Adrenal gland (tissue), 5 donors: Measurements from ENCODE around the gene ABI3BP.

ENCODE experiments used
- POLR2A ChIP-seq, 2 donors: fragments of 450-650 bp; IDR thresholded peaks; one replicate each; pipeline ENCODE4 v1.6.1; 2017; ENCODE audit warnings: antibody characterized with exemption in 2 of 2, mild to moderate bottlenecking in 2 of 2, moderate library complexity in 1 of 2
- TF ChIP-seq, protein P1 (sequence below), 6 experiments: fragments of 450-650 bp in 4 of 6; fragments of 200-600 bp in 2 of 6; sonication (generic) in 1 of 6; IDR thresholded peaks; 1 replicate in 5 of 6; 2 replicates in 1 of 6; pipeline versions ENCODE4 v1.5.1 to v1.8.0; 2016 to 2021; ENCODE audit warnings: antibody characterized with exemption in 6 of 6, mild to moderate bottlenecking in 2 of 6, moderate library complexity in 1 of 6
- donor health status: DM: no; HTN: no; CAD: no.

DNA sequence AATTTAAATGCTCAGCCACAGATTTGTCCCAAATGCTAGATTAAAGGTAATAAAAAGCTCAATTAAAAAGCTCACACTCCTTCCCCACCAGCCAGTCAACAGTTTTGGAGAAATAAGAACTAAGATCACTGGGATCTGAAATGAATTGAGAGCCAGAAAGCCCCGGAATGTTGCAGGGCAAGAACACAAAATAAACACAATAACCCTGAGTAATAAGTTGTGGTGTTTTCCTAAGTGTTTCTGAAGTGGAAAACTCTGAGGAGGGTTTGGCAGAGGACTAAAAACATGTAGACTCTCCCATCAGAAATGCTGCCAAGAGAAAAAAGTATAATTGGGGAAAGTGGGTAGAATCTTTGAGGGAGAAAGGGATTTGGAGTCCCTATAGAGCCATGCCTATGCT, 127.8 kb downstream of the ABI3BP start:
- TF ChIP-seq, protein P1, sequence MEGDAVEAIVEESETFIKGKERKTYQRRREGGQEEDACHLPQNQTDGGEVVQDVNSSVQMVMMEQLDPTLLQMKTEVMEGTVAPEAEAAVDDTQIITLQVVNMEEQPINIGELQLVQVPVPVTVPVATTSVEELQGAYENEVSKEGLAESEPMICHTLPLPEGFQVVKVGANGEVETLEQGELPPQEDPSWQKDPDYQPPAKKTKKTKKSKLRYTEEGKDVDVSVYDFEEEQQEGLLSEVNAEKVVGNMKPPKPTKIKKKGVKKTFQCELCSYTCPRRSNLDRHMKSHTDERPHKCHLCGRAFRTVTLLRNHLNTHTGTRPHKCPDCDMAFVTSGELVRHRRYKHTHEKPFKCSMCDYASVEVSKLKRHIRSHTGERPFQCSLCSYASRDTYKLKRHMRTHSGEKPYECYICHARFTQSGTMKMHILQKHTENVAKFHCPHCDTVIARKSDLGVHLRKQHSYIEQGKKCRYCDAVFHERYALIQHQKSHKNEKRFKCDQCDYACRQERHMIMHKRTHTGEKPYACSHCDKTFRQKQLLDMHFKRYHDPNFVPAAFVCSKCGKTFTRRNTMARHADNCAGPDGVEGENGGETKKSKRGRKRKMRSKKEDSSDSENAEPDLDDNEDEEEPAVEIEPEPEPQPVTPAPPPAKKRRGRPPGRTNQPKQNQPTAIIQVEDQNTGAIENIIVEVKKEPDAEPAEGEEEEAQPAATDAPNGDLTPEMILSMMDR (IDR thresholded peaks at IDR 0.05), result no peak
- TF ChIP-seq POLR2A (IDR thresholded peaks at IDR 0.05), result no peak
